Endothelial cell of umbilical vein (primary cell): Measurements from ENCODE around the gene NXF1. TPM values are rescaled to one million over a fixed set of nuclear protein-coding genes. Genes with fewer than 3 reads are reported as not detected.

Experiments used
- BruUV-seq: library from RNA; stranded (reverse); fragments of 400-500 nt; replicated peaks from 2 replicates; lab custom pipeline; 2021; lab: Mats Ljungman, UMichigan
- CTCF ChIA-PET: fragments of 300-600, 350-600 bp; sonication (Branson Sonifier 250); formaldehyde crosslinking; loops from one replicate; lab custom pipeline; 2021; ENCODE audit warnings: antibody characterized with exemption, inconsistent platforms; lab: Charles Lee
- POLR2A ChIA-PET: fragments of 300-600, 350-600 bp; sonication (Branson Sonifier 250); formaldehyde crosslinking; loops from one replicate; lab custom pipeline; 2021; ENCODE audit warnings: antibody characterized with exemption, inconsistent platforms; lab: Charles Lee
- DNase-seq: peaks from one replicate; pipeline ENCODE4 v3.0.0-alpha.2; 2011; ENCODE audit warnings: low read depth, low spot score
- FAIRE-seq: peaks from 2 replicates; lab custom pipeline; 2011; peaks lifted over from hg19 to GRCh38; lab: Jason Lieb, UNC
- H2AFZ ChIP-seq: 2 replicates; pipeline ENCODE4 v1.6.0; 2012; ENCODE audit warnings: low read depth, low read length, control low read depth, inconsistent platforms
- H3K27ac ChIP-seq: 2 replicates; pipeline ENCODE4 v1.5.1; 2011; ENCODE audit warnings: low read depth, mild to moderate bottlenecking, control low read depth, low read length, moderate library complexity; ENCODE audit not compliant: insufficient read depth
- H3K27me3 ChIP-seq, 2 experiments: 2 replicates each; pipeline versions ENCODE4 v1.6.0 to v1.6.1; 2011; ENCODE audit warnings: low read length in 2 of 2, mixed read lengths in 1 of 2; ENCODE audit not compliant: control insufficient read depth in 2 of 2, insufficient read depth in 2 of 2
- H3K36me3 ChIP-seq, 2 experiments: 2 replicates in 1 of 2; 3 replicates in 1 of 2; pipeline ENCODE4 v1.5.1; 2011; ENCODE audit warnings: low read length in 2 of 2, mild to moderate bottlenecking in 1 of 2, moderate library complexity in 1 of 2; ENCODE audit not compliant: control insufficient read depth in 2 of 2, insufficient read depth in 2 of 2; ENCODE audit errors: extremely low read depth in 1 of 2
- H3K4me1 ChIP-seq: 3 replicates; pipeline ENCODE4 v1.5.1; 2011; ENCODE audit warnings: mild to moderate bottlenecking, low read length; ENCODE audit not compliant: control insufficient read depth, insufficient read depth; ENCODE audit errors: extremely low read depth
- H3K4me2 ChIP-seq: 2 replicates; pipeline ENCODE4 v1.6.1; 2011; ENCODE audit warnings: low read length, control low read depth, mixed read lengths; ENCODE audit not compliant: insufficient read depth
- H3K4me3 ChIP-seq, 3 experiments: fragments of 200-600 bp in 1 of 3; sonication (generic), shearing (Covaris generic) in 1 of 3; replicated peaks in 1 of 3; 2 replicates each; pipeline ENCODE4 v1.5.1; 2011 to 2016; ENCODE audit warnings: control low read depth in 3 of 3, low read length in 3 of 3, mild to moderate bottlenecking in 2 of 3, inconsistent platforms in 1 of 3, low read depth in 1 of 3, moderate library complexity in 1 of 3; ENCODE audit not compliant: insufficient read depth in 1 of 3
- H3K79me2 ChIP-seq: 2 replicates; pipeline ENCODE4 v1.6.0; 2012; ENCODE audit warnings: low read length, inconsistent platforms; ENCODE audit not compliant: control insufficient read depth, insufficient read depth
- H3K9ac ChIP-seq: replicated peaks from 2 replicates; pipeline ENCODE3; 2011; ENCODE audit warnings: low read length, control low read depth; ENCODE audit not compliant: insufficient read depth; ENCODE audit errors: extremely low read depth
- H3K9me1 ChIP-seq: replicated peaks from 3 replicates; pipeline ENCODE4 v1.6.0; 2011; ENCODE audit warnings: mild to moderate bottlenecking, low read length; ENCODE audit not compliant: control insufficient read depth, insufficient read depth; ENCODE audit errors: extremely low read depth
- H3K9me3 ChIP-seq: replicated peaks from 2 replicates; pipeline ENCODE4 v1.5.1; 2012; ENCODE audit warnings: low read length, inconsistent platforms; ENCODE audit not compliant: control insufficient read depth, insufficient read depth
- H4K20me1 ChIP-seq: replicated peaks from 2 replicates; pipeline ENCODE3; 2011; ENCODE audit warnings: mild to moderate bottlenecking, low read length; ENCODE audit not compliant: control insufficient read depth, insufficient read depth; ENCODE audit errors: extremely low read depth
- CTCF ChIP-seq, 2 donors: IDR thresholded peaks; 1 replicate in 1 of 2; 2 replicates in 1 of 2; pipeline ENCODE4 v1.5.1; 2011; ENCODE audit warnings: low read length in 2 of 2, mild to moderate bottlenecking in 2 of 2, moderate library complexity in 2 of 2, control low read depth in 1 of 2, inconsistent platforms in 1 of 2, low read depth in 1 of 2; ENCODE audit not compliant: insufficient read depth in 1 of 2; ENCODE audit errors: extremely low read depth in 1 of 2
- EZH2 ChIP-seq: IDR thresholded peaks from 2 replicates; pipeline ENCODE4 v1.6.1; 2012; ENCODE audit warnings: borderline replicate concordance, low read depth, mild to moderate bottlenecking, moderate library complexity, low read length, inconsistent platforms; ENCODE audit not compliant: severe bottlenecking
- FOS ChIP-seq: IDR thresholded peaks from 2 replicates; pipeline ENCODE4 v1.6.1; 2011; ENCODE audit warnings: mild to moderate bottlenecking, low read length, moderate library complexity, borderline replicate concordance; ENCODE audit not compliant: insufficient read depth
- GATA2 ChIP-seq: IDR thresholded peaks from 2 replicates; pipeline ENCODE4 v1.7.0; 2011; ENCODE audit warnings: low read depth, mild to moderate bottlenecking, moderate library complexity, mixed read lengths, low read length; ENCODE audit not compliant: insufficient read length, insufficient read depth
- JUN ChIP-seq: IDR thresholded peaks from 2 replicates; pipeline ENCODE4 v1.6.1; 2011; ENCODE audit warnings: borderline replicate concordance, low read depth; ENCODE audit not compliant: insufficient read length, insufficient read depth
- MAX ChIP-seq: IDR thresholded peaks from 2 replicates; pipeline ENCODE4 v1.6.1; 2011; ENCODE audit not compliant: insufficient read depth, insufficient read length
- MYC ChIP-seq: IDR thresholded peaks from one replicate; pipeline ENCODE4 v1.6.1; 2011; ENCODE audit warnings: mild to moderate bottlenecking, low read depth, low read length
- POLR2A ChIP-seq: IDR thresholded peaks from 2 replicates; pipeline ENCODE4 v1.6.1; 2012; ENCODE audit warnings: low read depth, mild to moderate bottlenecking, control low read depth, low read length
- POLR2AphosphoS5 ChIP-seq: IDR thresholded peaks from 2 replicates; pipeline ENCODE4 v1.6.1; 2012; ENCODE audit warnings: low read depth, mild to moderate bottlenecking, control low read depth, low read length, moderate library complexity; ENCODE audit not compliant: insufficient read depth
- dilution Hi-C: fragments of 300-500 bp; cut with MboI; formaldehyde crosslinking; loops from one replicate; pipeline ENCODE4 v1.15.0; 2019; ENCODE audit warnings: low sequenced_read_pairs; ENCODE audit not compliant: extremely low pct_ligation_motif_present
- intact Hi-C: fragments of 100-400 bp; cut with micrococcal nuclease; formaldehyde crosslinking; loops from one replicate; pipeline ENCODE4 v1.10.0; 2022
- polyA plus RNA-seq, 4 experiments: library from polyadenylated mRNA; depleted of rRNA in 3 of 4; stranded (reverse) in 3 of 4; unstranded in 1 of 4; fragments of >200 nt; gene quantifications; 2 replicates each; pipeline versions ENCODE4 v1.2.1 to v1.2.3, GENCODE V29; 2011 to 2012; ENCODE audit warnings: missing spikeins in 1 of 4
- total RNA-seq: library from RNA; stranded (reverse); gene quantifications from 2 replicates; pipeline ENCODE4 v1.2.3, GENCODE V29; 2021

The NXF1 gene
- total and polyA plus RNA-seq, 2 donors (not counting 3 experiments of a cell fraction or from before 2014, with no cell fraction given) = 74.4 to 101 TPM

GRCh38 chr11:62805961-62806441 is 761 bp upstream of the NXF1 start:
- peaks cover 22% of the 10 kb centered on the region for H3K79me2 ChIP-seq
- H3K4me1 ChIP-seq = peaks cover 22% of the 10 kb centered on the region
- H3K27me3 ChIP-seq = no peaks in the 10 kb centered on the region
- H2AFZ ChIP-seq = peak overlapping the region; percentile 40
- FAIRE-seq (no peak), DNase-seq (no peak)
- H4K20me1 ChIP-seq = no peaks in the 10 kb centered on the region
- peak overlapping the region; percentile 41 to 93 (median 70) for H3K4me3 ChIP-seq
- peak overlapping the region; percentile 25 for H3K27ac ChIP-seq
- dilution Hi-C loops (no loop called here), intact Hi-C loops (loop anchor here (1.0 kb wide), 3 partner anchors 19 to 33 kb away; partner anchors contain the start of genes TMEM179B and WDR74)
- H3K4me2 ChIP-seq = peak overlapping the region; percentile 83
- H3K36me3 ChIP-seq = peaks cover 14 to 15% of the 10 kb centered on the region in 2 experiments
- no TSS peak for BruUV-seq
- no peak for TF ChIP-seq JUN
- no peak for TF ChIP-seq FOS
- TF ChIP-seq GATA2 = no peak
- TF ChIP-seq CTCF (IDR thresholded peaks at IDR 0.05; ENCODE audit: extremely low read depth in 1 of 2, insufficient read depth in 1 of 2, low read depth in 1 of 2, low read length in 2 of 2) = no peak
- no peak for TF ChIP-seq MAX
- TF ChIP-seq EZH2 = no peak
- TF ChIP-seq MYC = no peak
- TF ChIP-seq POLR2A = no peak
- TF ChIP-seq POLR2AphosphoS5 = no peak
- no peaks in the 10 kb centered on the region for H3K9me3 ChIP-seq
- ChIA-PET CTCF (interaction anchor here (0.6 to 3.2 kb wide), 6 partner anchors 9 to 411 kb away, joined by 3 to 25 read pairs (median 4); partner anchors contain the start of genes SLC3A2 and TMEM179B), POLR2A (interaction anchor here (0.6 to 3.7 kb wide), 6 partner anchors 9 to 35 kb away, joined by 3 to 24 read pairs (median 4); no protein-coding TSS in a partner anchor)
- no peaks in the 10 kb centered on the region for H3K9me1 ChIP-seq
- H3K9ac ChIP-seq = peak overlapping the region; percentile 70
